HG02571 (cell line): ENCODE data around the gene CHST11.
"Not testable (repeated sequence)": the region's sequence is repeated elsewhere in the genome, so short reads cannot be mapped to it uniquely, and the experiment has no call there.

Experiments used
- ATAC-seq: cut with Tn5 transposase; IDR thresholded peaks from one replicate; pipeline ENCODE4 v1.9.1; 2021; ENCODE audit warnings: mild to moderate bottlenecking, moderate library complexity; ENCODE audit not compliant: unreplicated experiment

The CHST11 gene

GRCh38 chr12:104790296-104791125 is 333.8 kb downstream of the CHST11 start:
- ATAC-seq = no peak

GRCh38 chr12:104792570-104792969 is 335.8 kb downstream of the CHST11 start:
- no peak for ATAC-seq

GRCh38 chr12:104793285-104793684 is 336.5 kb downstream of the CHST11 start:
- ATAC-seq = no peak

GRCh38 chr12:104793968-104794367 is 337.2 kb downstream of the CHST11 start:
- ATAC-seq = no peak

- no peak for ATAC-seq
Observed at GRCh38 chr12:104796475-104796862, 339.7 kb downstream of the CHST11 start.

- no peak for ATAC-seq
Observed at GRCh38 chr12:104799458-104799857, 342.7 kb downstream of the CHST11 start.

- no peak for ATAC-seq
Observed at GRCh38 chr12:104801005-104801404, 344.3 kb downstream of the CHST11 start.

- ATAC-seq = no peak
Observed at GRCh38 chr12:104801427-104801826, 344.7 kb downstream of the CHST11 start.

- ATAC-seq = no peak
Observed at GRCh38 chr12:104802208-104802607, 345.5 kb downstream of the CHST11 start.

- no peak for ATAC-seq
Observed at GRCh38 chr12:104805186-104805585, 348.4 kb downstream of the CHST11 start.

GRCh38 chr12:104806194-104806593 is 349.4 kb downstream of the CHST11 start:
- ATAC-seq = not testable (repeated sequence)

- ATAC-seq = no peak
Observed at GRCh38 chr12:104809251-104809650, 352.5 kb downstream of the CHST11 start.

- ATAC-seq = no peak
Observed at GRCh38 chr12:104809706-104810385, 353.1 kb downstream of the CHST11 start.
